ENCODE measurements around the gene DMWD. TPM values are rescaled to one million over a fixed set of nuclear protein-coding genes. Genes with fewer than 3 reads are reported as not detected.

Gene DMWD
- total RNA-seq, 5 donors from 2014 or later (not counting 1 experiment from before 2014, with no cell fraction given): 28.4 to 53.3 (median 44.6) TPM

DNA sequence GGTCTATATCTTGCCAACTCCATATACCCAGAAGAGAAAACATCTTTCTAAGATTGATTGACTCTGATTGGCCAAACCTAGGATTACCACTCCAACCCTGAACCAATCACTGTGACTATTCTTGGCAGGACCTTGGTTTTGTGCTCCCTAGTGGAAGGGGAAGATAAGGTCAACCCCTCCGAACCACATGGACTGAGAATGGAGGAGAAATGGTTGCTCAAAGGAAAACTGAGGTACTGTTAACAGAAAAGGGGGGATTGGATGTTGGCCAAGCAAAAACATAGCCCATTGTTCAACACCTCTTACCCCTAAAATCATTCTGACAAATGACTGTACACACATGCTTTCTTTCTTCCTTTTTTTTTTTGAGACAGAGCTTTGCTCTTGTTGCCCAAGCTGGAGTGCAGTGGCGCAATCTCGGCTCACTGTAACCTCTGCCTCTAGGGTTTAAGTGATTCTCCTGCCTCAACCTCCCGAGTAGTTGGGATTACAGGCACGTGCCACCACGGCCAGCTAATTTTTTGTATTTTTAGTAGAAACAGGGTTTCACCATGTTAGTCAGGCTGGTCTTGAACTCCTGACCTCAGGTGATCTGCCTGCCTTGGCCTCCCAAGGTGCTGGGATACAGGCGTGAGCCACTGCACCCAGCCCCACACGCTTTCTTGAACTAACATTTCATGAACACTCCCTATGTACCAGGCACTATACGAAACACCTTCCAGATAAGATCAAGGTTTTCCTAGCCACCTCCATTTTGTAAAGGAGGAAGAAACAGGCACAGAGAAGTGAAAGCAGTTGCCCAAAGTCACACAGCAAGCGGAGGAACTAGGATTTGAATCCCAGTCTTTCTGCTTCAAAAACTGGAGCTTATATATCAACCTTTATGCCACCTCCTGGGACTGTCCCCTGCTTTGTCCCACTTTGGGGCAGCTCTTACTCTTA lies 52.9 kb downstream of the DMWD start:
- Histone ChIP-seq H3K4me3 (ENCODE audit: control insufficient read depth in 1 of 2, extremely low read depth in 1 of 2, low read length in 1 of 2) (no peak overlapping the region), H3K36me3 (ENCODE audit: control insufficient read depth in 2 of 2, extremely low read depth in 1 of 2, insufficient read depth in 1 of 2, low read length in 1 of 2) (no peaks in the 10 kb centered on the region), H3K4me1 (ENCODE audit: control insufficient read depth in 1 of 2, extremely low read depth in 1 of 2, insufficient read depth in 2 of 2, low read length in 2 of 2) (no peaks in the 10 kb centered on the region), H3K27me3 (replicated peaks in 1 of 2; ENCODE audit: control insufficient read depth in 2 of 2, extremely low read depth in 1 of 2, insufficient read depth in 2 of 2, low read length in 1 of 2) (peaks cover 0 to 13% of the 10 kb centered on the region in 2 experiments), H3K27ac (ENCODE audit: low read length) (no peak overlapping the region), H3K9me3 (no peaks in the 10 kb centered on the region)
- ATAC-seq (replicated peaks in 1 of 4) (no peak), DNase-seq (no peak)
- Mint-ChIP-seq H3K4me1 (no peaks in the 10 kb centered on the region), H3K36me3 (no peaks in the 10 kb centered on the region), H3K9me3 (no peaks in the 10 kb centered on the region), H3K27ac (no peak overlapping the region), H3K4me3 (no peak overlapping the region), H3K27me3 (peaks cover 2 to 3% of the 10 kb centered on the region in 2 donors)
- WGBS (ENCODE audit: insufficient coverage): 86% methylated on average over 4 of the region's 10 CpGs
- CTCF ChIA-PET: no interaction called here
- POLR2A ChIA-PET: no interaction called here

DNA sequence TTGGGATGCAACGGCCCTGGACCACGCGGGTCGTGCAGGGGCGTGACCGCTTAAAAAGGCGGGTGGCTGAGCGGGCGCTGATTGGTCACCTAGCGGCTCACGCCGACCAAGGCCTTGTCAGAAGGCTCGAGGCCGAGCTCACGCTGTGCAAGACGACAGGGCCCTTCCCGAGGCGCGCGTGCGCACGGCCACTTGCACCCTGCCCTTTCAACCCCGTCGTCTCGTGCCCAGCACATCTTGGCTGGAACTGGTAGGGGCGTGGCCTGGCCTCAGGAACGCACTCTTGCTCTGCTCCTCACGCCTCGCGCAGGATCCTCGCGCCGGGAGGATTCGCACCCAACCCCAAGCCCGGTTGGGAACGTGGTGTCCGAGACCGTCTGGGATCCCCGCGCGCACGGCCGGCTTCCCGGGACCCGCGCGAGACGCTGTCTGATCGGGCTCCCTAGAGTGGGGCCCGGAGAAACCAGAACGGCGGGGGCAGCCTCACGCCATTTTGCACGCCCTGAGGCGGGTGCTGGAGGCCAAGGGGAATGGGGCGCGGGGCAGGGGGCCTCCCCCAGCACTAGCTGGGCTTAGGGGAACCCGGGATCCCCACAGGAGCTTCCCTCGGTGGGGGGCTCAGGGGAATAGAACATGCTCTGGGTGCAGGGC lies 59.4 kb downstream of the DMWD start, which contains the start of gene MEIOSIN:
MEIOSIN (plus strand) TSS at position 280 of the 651 bp plus-strand sequence. CDS start 1,938 bp downstream, outside the sequence.
- Mint-ChIP-seq H3K4me1 (peaks cover 20 to 24% (median 20%) of the 10 kb centered on the region in 3 donors), H3K36me3 (no peaks in the 10 kb centered on the region), H3K27me3 (no peaks in the 10 kb centered on the region), H3K9me3 (no peaks in the 10 kb centered on the region), H3K27ac (no peak within 1 kb of the TSS), H3K4me3 (no peak within 1 kb of the TSS)
- Histone ChIP-seq H3K36me3 (ENCODE audit: control insufficient read depth in 2 of 2, extremely low read depth in 1 of 2, insufficient read depth in 1 of 2, low read length in 1 of 2) (no peaks in the 10 kb centered on the region), H3K27me3 (replicated peaks in 1 of 2; ENCODE audit: control insufficient read depth in 2 of 2, extremely low read depth in 1 of 2, insufficient read depth in 2 of 2, low read length in 1 of 2) (peaks cover 0 to 5% of the 10 kb centered on the region in 2 experiments), H3K27ac (ENCODE audit: low read length) (no peak within 1 kb of the TSS), H3K9me3 (no peaks in the 10 kb centered on the region), H3K4me3 (ENCODE audit: control insufficient read depth in 1 of 2, extremely low read depth in 1 of 2, low read length in 1 of 2) (no peak within 1 kb of the TSS), H3K4me1 (ENCODE audit: control insufficient read depth in 1 of 2, extremely low read depth in 1 of 2, insufficient read depth in 2 of 2, low read length in 2 of 2) (peaks cover 5 to 30% of the 10 kb centered on the region in 2 experiments)
- POLR2A ChIA-PET: interaction anchor here in 1 of 2 donors (0.6 kb wide), 1 partner anchor 120 kb away, joined by 7 read pairs; no protein-coding TSS in a partner anchor
- 96% methylated on average over 54 of the region's 59 CpGs for WGBS (ENCODE audit: insufficient coverage)
- DNase-seq (no peak), ATAC-seq (replicated peaks in 1 of 4) (no peak)
- CTCF ChIA-PET: interaction anchor here in 1 of 2 donors (0.6 kb wide), 1 partner anchor 75 kb away, joined by 8 read pairs; no protein-coding TSS in a partner anchor

Other genes with a start within 250 kb of the DMWD start
- 10 to 100 TPM in 2 of 5 donors, 1 to 10 TPM in 3; 7.9 to 11.4 (median 9.6) TPM for gene OPA3, start 208.0 kb downstream of the DMWD start, total RNA-seq
- gene GPR4, start 190.6 kb downstream of the DMWD start, total RNA-seq: under 1 TPM in 1 of 5 donors, not detected in 4; 0.20 TPM
- gene EML2, start 153.4 kb downstream of the DMWD start, total RNA-seq: 10 to 100 TPM; 63.7 to 90.5 (median 74.1) TPM
- gene GIPR, start 124.6 kb downstream of the DMWD start, total RNA-seq: 10 to 100 TPM in 1 of 5 donors, 1 to 10 TPM in 4; 6.9 to 10.8 (median 7.1) TPM
- gene SNRPD2, start 100.9 kb downstream of the DMWD start, total RNA-seq: 100 to 1,000 TPM; 375 to 450 (median 395) TPM
- gene QPCTL, start 100.2 kb downstream of the DMWD start, total RNA-seq: 10 to 100 TPM in 3 of 5 donors, 1 to 10 TPM in 2; 5.4 to 13.7 (median 10.3) TPM
- 10 to 100 TPM; 27.9 to 48.3 (median 38.0) TPM for gene FBXO46, start 61.9 kb downstream of the DMWD start, total RNA-seq
- gene MEIOSIN, start 59.4 kb downstream of the DMWD start, total RNA-seq: not detected
- gene SIX5, start 23.6 kb downstream of the DMWD start, total RNA-seq: 1 to 10 TPM in 3 of 5 donors, under 1 TPM in 2; 0.89 to 2.1 (median 1.3) TPM
- gene DMPK, start 10.4 kb downstream of the DMWD start, total RNA-seq: 10 to 100 TPM; 31.4 to 46.4 (median 36.9) TPM
- under 1 TPM; 0.20 to 0.47 (median 0.38) TPM for gene RSPH6A, start 22.5 kb upstream of the DMWD start, total RNA-seq
- gene SYMPK, start 70.3 kb upstream of the DMWD start, total RNA-seq: 100 to 1,000 TPM in 1 of 5 donors, 10 to 100 TPM in 4; 89.7 to 102 (median 94.7) TPM
- gene FOXA3, start 71.5 kb upstream of the DMWD start, total RNA-seq: under 1 TPM in 1 of 5 donors, not detected in 4; 0.16 TPM
- 10 to 100 TPM; 22.7 to 42.3 (median 38.0) TPM for gene IRF2BP1, start 93.3 kb upstream of the DMWD start, total RNA-seq
- 10 to 100 TPM in 3 of 5 donors, 1 to 10 TPM in 2; 7.3 to 17.5 (median 16.9) TPM for gene MYPOP, start 109.8 kb upstream of the DMWD start, total RNA-seq
- gene NANOS2, start 121.9 kb upstream of the DMWD start, total RNA-seq: not detected
- gene NOVA2, start 181.0 kb upstream of the DMWD start, total RNA-seq: under 1 TPM in 1 of 5 donors, not detected in 4; 0.03 TPM
- gene CCDC61, start 202.6 kb upstream of the DMWD start, total RNA-seq: 10 to 100 TPM; 18.3 to 42.9 (median 39.4) TPM
- gene PGLYRP1, start 230.2 kb upstream of the DMWD start, total RNA-seq: not detected
- not detected for gene IGFL4, start 248.2 kb upstream of the DMWD start, total RNA-seq

Data from T-cell (primary cell).